ENCODE data around the gene LRFN2.

Gene LRFN2

DNA sequence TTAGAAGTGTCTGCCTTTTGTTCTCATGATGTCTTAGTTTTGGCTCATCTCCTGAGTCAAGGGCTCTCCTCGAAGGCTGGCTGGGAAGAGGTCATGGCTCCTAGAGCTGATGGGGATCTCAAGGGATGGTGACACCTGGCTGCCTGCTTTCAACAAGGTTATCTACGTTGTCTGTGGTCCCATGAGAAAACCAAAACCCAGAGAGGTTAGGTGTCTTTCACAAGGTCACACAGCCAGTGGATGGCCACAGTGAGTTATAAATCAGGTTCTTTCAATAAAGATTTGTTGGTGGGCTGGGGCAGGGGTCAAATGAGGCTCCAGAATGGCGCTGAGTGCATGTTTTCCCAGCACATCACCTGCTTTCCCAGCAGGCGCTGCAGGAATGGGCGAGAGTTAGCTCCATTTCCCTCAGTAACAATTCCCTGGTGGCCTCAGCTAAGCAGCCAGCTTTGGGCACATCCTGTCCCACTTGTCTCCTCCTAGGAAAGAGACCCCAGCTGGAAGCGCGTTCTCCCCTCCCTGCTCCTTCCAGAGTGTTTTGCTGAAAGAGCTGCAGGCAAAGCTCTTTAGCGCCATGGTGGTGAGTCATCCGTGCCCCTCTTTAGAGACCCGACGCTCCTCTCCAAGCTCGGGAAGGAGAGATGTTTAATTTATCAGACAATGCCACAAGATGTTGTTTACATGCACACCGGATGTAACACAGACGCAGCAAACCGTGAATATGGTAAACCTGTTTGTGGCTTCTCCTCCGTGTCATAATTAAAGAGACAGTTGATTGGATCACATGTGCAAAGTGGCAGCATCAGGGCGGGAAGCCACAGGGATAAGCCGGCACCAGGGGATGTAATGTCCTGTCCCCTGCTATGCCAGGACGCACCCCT, 109.7 kb downstream of the LRFN2 start:
- DNase-seq (ENCODE audit: low spot score): peak; percentile 25

DNA sequence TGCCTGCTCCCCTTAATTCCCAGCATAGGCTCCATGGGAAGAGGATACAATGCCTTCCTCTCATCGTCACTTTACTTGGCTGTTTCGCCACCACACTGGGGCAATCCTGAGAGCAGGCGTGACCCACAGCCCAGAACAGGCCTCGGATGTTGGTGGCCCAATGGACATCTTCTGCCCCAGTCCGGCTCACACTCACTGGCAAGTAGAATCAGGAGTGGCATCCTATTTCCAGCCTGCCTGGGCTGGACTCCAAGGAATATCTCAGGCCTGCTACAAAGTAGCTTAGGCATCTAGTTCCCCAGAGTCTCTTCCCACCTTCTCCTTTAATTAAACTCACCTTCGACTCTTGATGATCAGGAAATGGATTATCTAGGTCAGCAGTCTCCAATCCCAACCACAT, 110.5 kb downstream of the LRFN2 start:
- DNase-seq (ENCODE audit: low spot score): no peak

- DNase-seq (ENCODE audit: low spot score): no peak
These were observed 112.2 kb downstream of the LRFN2 start for GRCh38 chr6:40474937-40475336.

- DNase-seq (ENCODE audit: low spot score): no peak
These were observed 114.1 kb downstream of the LRFN2 start for GRCh38 chr6:40473026-40473425.

- DNase-seq (ENCODE audit: low spot score): peak; percentile 25
These were observed 114.8 kb downstream of the LRFN2 start for GRCh38 chr6:40472353-40472752.

GRCh38 chr6:40471243-40471642, 115.9 kb downstream of the LRFN2 start:
- DNase-seq (ENCODE audit: low spot score): no peak

DNA sequence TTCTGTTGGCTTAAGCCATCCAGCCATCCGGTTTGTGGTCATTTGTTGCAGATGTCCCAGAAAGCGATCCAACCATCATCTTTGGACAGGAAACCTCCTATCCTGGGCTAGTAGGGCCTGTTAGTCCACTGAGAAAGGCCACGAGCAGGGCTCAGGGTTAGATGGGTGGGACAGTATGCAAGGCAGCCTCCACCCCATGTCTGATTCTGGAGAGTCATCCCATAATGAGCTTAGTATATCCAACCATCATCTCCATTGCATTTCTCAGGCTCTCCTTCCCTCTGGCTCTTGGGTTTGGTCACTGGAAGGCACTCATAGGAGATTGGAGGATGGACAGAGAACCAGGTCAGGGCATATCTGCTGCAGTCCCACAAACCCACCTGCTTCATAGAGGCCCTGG, 117.8 kb downstream of the LRFN2 start:
- DNase-seq (ENCODE audit: low spot score): no peak

DNA sequence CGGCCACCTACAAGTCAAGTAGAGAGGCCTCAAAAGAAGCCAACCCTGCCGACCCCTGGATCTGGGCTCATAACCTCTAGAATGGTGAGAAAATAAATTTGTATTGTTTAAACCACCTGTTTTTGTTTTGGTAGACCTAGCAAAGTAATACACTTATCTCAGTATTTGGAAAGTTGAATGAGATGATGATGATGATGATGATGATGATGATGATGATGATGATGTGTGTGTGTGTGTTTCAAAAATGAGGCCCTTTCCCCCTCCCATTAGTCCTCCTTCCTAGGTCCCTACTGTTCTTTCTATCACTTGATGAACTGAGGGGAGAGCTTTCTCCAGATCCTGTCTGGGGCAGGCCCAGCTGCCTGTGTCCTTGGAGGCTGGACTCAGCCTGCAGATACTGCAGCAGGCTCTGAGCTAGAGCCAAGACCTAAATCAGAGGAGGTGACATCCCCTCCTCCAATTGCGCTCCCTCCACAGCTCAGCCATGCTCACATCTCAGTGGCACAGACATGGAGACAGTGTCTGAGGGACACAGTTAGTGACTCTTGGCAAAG, 120.1 kb downstream of the LRFN2 start:
- DNase-seq (ENCODE audit: low spot score): no peak

- no peak for DNase-seq (ENCODE audit: low spot score)
These were observed 125.5 kb downstream of the LRFN2 start for GRCh38 chr6:40461643-40462042.

- no peak for DNase-seq (ENCODE audit: low spot score)
These were observed 126.8 kb downstream of the LRFN2 start for GRCh38 chr6:40460380-40460779.

DNA sequence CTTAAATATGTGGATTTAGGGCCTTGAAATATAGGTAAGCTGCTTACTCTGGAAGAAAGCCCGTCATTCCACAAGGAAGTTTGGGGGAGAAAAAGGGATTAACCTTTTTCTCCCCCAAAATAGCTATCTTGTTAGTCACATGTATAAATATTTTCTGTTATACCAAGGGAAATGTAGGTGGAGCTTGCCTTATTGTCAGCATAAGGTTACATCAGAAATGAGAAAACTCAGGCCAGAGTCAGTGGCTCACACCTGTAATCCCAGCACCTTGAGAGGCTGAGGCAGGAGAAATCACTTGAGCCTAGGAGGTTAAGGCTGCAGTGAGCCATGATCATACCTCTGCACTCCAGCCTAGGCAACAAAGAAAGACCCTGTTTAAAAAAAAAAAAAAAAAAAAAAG, 129.9 kb downstream of the LRFN2 start:
- DNase-seq (ENCODE audit: low spot score): no peak

GRCh38 chr6:40456390-40457013, 130.7 kb downstream of the LRFN2 start:
- DNase-seq (ENCODE audit: low spot score): no peak

GRCh38 chr6:40455686-40456389, 131.3 kb downstream of the LRFN2 start:
- no peak for DNase-seq (ENCODE audit: low spot score)

DNA sequence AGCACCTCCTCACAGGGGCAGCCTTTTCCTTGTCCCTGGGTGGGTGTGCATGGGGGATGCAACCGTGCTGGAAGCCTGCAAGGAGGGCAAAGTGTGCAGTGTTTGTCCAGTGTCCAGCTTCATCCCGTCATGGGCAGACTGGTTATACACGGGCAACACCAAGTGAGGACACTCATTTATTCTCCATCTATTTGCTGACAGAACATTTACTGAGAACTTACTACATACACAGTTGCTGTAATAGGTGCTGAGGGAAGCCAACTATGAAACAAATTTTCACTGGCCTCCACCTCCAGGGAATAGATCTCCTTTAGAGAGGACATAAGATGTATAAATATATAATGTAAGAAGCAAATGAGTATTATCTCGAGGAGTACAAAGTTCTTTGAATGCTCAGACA, 136.7 kb downstream of the LRFN2 start:
- DNase-seq (ENCODE audit: low spot score): no peak

DNA sequence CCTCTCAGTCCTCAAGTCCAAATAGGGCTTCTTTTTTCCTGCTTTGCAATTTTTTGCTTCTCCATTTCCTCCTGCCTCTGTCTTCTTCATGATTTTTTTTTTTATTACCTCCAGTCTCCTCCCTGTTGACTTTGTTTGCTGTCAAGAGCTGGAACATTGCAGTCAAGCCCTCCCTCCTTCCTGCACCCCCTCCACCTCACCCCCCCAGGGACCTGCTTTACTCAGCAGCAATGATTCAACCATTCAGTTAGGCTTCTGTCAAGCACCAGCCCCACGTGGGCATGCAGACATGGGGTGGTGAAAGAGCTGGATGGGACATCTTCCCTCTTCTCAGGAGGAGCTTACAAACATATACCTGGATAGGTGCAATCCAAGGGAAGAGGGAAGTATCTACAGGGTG, 142.4 kb downstream of the LRFN2 start:
- DNase-seq (ENCODE audit: low spot score): no peak

DNA sequence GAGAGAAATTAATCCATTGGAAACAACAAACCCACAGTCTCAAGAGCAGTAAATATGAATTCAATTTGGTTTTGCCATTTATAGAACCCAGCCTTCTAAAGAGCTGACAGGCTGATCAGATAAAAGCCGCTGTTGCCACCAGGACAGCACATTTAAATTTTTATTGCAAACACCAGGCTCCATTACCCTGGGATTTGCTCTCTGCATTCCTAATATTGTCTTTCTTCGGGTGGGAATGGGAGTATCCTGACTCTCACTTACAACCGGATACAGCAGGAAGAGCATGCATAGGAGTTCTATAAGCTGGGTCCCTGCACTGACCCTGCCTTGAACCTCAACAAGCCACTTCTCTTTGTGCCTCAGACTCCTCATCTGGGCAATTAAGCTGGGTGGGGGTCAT, 142.9 kb downstream of the LRFN2 start:
- no peak for DNase-seq (ENCODE audit: low spot score)

GRCh38 chr6:40443842-40444241, 143.3 kb downstream of the LRFN2 start:
- no peak for DNase-seq (ENCODE audit: low spot score)

- DNase-seq (ENCODE audit: low spot score): no peak
These were observed 144.6 kb downstream of the LRFN2 start for GRCh38 chr6:40442591-40442990.

GRCh38 chr6:40441150-40441549, 146.0 kb downstream of the LRFN2 start:
- no peak for DNase-seq (ENCODE audit: low spot score)

GRCh38 chr6:40440053-40440452, 147.1 kb downstream of the LRFN2 start:
- DNase-seq (ENCODE audit: low spot score): no peak

GRCh38 chr6:40439026-40439800, 148.0 kb downstream of the LRFN2 start:
- DNase-seq (ENCODE audit: low spot score): no peak
